NOMO-1 treated with DMSO at 0.1 percent for 48 hours (cell line): ENCODE results near the gene CEP72.

Experiments used
- DNase-seq: peaks from one replicate; lab custom pipeline; 2025; ENCODE audit not compliant: unreplicated experiment; lab: John Stamatoyannopoulos, UW

The CEP72 gene

GRCh38 chr5:635306-636055 is 23.3 kb downstream of the CEP72 start:
- no peak for DNase-seq

- no peak for DNase-seq
Measured at GRCh38 chr5:636951-637350, 24.8 kb downstream of the CEP72 start.

GRCh38 chr5:637581-638450 is 25.7 kb downstream of the CEP72 start:
- DNase-seq: no peak

- DNase-seq: no peak
Measured at GRCh38 chr5:638501-639252, 26.5 kb downstream of the CEP72 start.

- no peak for DNase-seq
Measured at GRCh38 chr5:639253-639530, 27.1 kb downstream of the CEP72 start.

GRCh38 chr5:639584-640213 is 27.6 kb downstream of the CEP72 start:
- DNase-seq: no peak

GRCh38 chr5:640461-641330 is 28.6 kb downstream of the CEP72 start:
- DNase-seq: no peak

- DNase-seq: no peak
Measured at GRCh38 chr5:641331-641765, 29.2 kb downstream of the CEP72 start.

GRCh38 chr5:642481-642880 is 30.3 kb downstream of the CEP72 start:
- DNase-seq: no peak

- DNase-seq: no peak
Measured at GRCh38 chr5:643351-643801, 31.2 kb downstream of the CEP72 start.

- no peak for DNase-seq
Measured at GRCh38 chr5:643811-644271, 31.7 kb downstream of the CEP72 start.

- DNase-seq: no peak
Measured at GRCh38 chr5:644509-644908, 32.4 kb downstream of the CEP72 start.

GRCh38 chr5:644971-645370 is 32.8 kb downstream of the CEP72 start:
- no peak for DNase-seq

GRCh38 chr5:645421-645820 is 33.3 kb downstream of the CEP72 start:
- no peak for DNase-seq

GRCh38 chr5:646396-647201 is 34.5 kb downstream of the CEP72 start:
- no peak for DNase-seq

GRCh38 chr5:647311-647710 is 35.2 kb downstream of the CEP72 start:
- no peak for DNase-seq

- DNase-seq: no peak
Measured at GRCh38 chr5:647727-648126, 35.6 kb downstream of the CEP72 start.

GRCh38 chr5:651296-652022 is 39.3 kb downstream of the CEP72 start:
- no peak for DNase-seq
